ENCODE measurements around the gene KMT2C. TPM values are rescaled to one million over a fixed set of nuclear protein-coding genes. Genes with fewer than 3 reads are reported as not detected.

The KMT2C gene
- total and polyA plus RNA-seq, 2 of the 8 experiments (the other 6 are each of a cell fraction or from before 2014, with no cell fraction given) = 9.1 to 40.8 TPM

DNA sequence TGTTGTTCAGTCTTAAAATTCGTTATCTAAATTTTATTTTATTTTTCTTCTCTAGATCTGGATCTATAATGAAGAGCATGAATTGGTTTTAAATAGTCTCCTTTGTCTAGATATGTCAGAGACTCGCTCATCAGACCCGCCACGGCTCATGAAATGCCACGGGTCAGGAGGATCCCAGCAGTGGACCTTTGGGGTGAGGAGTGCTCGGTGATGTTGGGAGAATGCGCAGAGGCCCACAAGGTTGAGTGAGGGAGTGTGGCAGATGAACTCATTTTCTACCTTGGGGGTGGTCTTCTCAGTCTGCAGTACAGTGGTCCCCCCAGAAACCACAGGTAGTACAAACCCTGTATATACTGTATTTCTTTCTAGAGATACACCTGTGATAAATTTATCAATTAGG is 315.0 kb downstream of the KMT2C start:
- 94% methylated on average over 7 of the region's 7 CpGs; no CpG with 5 or more reads in 1 of the 2 experiments for WGBS, 2 experiments (ENCODE audit: extremely low coverage in 1 of 2, insufficient coverage in 1 of 2, insufficient read length in 1 of 2, insufficient replicate concordance in 2 of 2, low coverage in 1 of 2, low lambda C conversion rate in 2 of 2, missing lambda C conversion rate in 1 of 2)
- no peak for FAIRE-seq
- POLR2A ChIA-PET (ENCODE audit: partially characterized antibody) = no interaction called here
- TF ChIP-seq SRF (IDR thresholded peaks at IDR 0.05; ENCODE audit: low read depth, low read length) (no peak), SP4 (IDR thresholded peaks at IDR 0.05; ENCODE audit: low read length) (no peak), EP300 (IDR thresholded peaks at IDR 0.05; ENCODE audit: borderline replicate concordance in 1 of 2, low read depth in 2 of 2, low read length in 2 of 2) (no peak), POLR2A (IDR thresholded peaks at IDR 0.05; ENCODE audit: control extremely low read depth in 1 of 2, low read depth in 2 of 2, low read length in 2 of 2) (no peak), TAF7 (optimal IDR thresholded peaks at IDR 0.05; ENCODE audit: borderline replicate concordance, low read depth, low read length) (no peak)
- TF ChIP-seq, protein P1, sequence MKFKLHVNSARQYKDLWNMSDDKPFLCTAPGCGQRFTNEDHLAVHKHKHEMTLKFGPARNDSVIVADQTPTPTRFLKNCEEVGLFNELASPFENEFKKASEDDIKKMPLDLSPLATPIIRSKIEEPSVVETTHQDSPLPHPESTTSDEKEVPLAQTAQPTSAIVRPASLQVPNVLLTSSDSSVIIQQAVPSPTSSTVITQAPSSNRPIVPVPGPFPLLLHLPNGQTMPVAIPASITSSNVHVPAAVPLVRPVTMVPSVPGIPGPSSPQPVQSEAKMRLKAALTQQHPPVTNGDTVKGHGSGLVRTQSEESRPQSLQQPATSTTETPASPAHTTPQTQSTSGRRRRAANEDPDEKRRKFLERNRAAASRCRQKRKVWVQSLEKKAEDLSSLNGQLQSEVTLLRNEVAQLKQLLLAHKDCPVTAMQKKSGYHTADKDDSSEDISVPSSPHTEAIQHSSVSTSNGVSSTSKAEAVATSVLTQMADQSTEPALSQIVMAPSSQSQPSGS (IDR thresholded peaks at IDR 0.05; ENCODE audit: low read length) = no peak
- TF ChIP-seq, protein P2, sequence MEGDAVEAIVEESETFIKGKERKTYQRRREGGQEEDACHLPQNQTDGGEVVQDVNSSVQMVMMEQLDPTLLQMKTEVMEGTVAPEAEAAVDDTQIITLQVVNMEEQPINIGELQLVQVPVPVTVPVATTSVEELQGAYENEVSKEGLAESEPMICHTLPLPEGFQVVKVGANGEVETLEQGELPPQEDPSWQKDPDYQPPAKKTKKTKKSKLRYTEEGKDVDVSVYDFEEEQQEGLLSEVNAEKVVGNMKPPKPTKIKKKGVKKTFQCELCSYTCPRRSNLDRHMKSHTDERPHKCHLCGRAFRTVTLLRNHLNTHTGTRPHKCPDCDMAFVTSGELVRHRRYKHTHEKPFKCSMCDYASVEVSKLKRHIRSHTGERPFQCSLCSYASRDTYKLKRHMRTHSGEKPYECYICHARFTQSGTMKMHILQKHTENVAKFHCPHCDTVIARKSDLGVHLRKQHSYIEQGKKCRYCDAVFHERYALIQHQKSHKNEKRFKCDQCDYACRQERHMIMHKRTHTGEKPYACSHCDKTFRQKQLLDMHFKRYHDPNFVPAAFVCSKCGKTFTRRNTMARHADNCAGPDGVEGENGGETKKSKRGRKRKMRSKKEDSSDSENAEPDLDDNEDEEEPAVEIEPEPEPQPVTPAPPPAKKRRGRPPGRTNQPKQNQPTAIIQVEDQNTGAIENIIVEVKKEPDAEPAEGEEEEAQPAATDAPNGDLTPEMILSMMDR (IDR thresholded peaks at IDR 0.05; ENCODE audit: control extremely low read depth in 1 of 3, insufficient read depth in 1 of 3, low read depth in 1 of 3, low read length in 3 of 3) = no peak

More for the DNA sequence above, 315.0 kb downstream of the KMT2C start:
- H3K79me2 ChIP-seq (ENCODE audit: control insufficient read depth in 1 of 2, insufficient read depth in 2 of 2, low read length in 2 of 2) = no peaks in the 10 kb centered on the region
- no peak overlapping the region for H3K18ac ChIP-seq (ENCODE audit: extremely low read depth, low read length)
- H3K79me1 ChIP-seq (ENCODE audit: low read depth, low read length) = no peaks in the 10 kb centered on the region
- H2BK120ac ChIP-seq (replicated peaks; ENCODE audit: low read depth, low read length) = no peak overlapping the region
- peaks cover 2% of the 10 kb centered on the region in 2 experiments for H4K20me1 ChIP-seq (replicated peaks in 1 of 2; ENCODE audit: control insufficient read depth in 1 of 2, insufficient read depth in 2 of 2, low read length in 2 of 2)
- no peak overlapping the region for H4K5ac ChIP-seq (ENCODE audit: insufficient read length, low read depth, low read length)
- H2AFZ ChIP-seq (ENCODE audit: low read length) = no peak overlapping the region
- DNase-seq (ENCODE audit: low read depth in 1 of 2, low spot score in 2 of 2) = no peak
- no peak overlapping the region for H2AK5ac ChIP-seq (ENCODE audit: low read depth, low read length)
- H2BK12ac ChIP-seq (ENCODE audit: low read depth, low read length) = no peak overlapping the region
- no peaks in the 10 kb centered on the region for H3K4me1 ChIP-seq (replicated peaks in 1 of 4; ENCODE audit: control insufficient read depth in 3 of 4, insufficient read depth in 4 of 4, low read length in 3 of 4)
- H3K27me3 ChIP-seq (replicated peaks in 1 of 4; ENCODE audit: control insufficient read depth in 3 of 4, extremely low read depth in 1 of 4, insufficient read depth in 3 of 4, low read length in 3 of 4) = no peaks in the 10 kb centered on the region
- H3K36me3 ChIP-seq (ENCODE audit: control insufficient read depth in 2 of 4, insufficient read depth in 4 of 4, low read length in 3 of 4) = peaks cover 4 to 52% (median 32%) of the 10 kb centered on the region in 4 experiments; a peak in 7 of 8 replicates
- H3K14ac ChIP-seq (ENCODE audit: insufficient read length) = no peak overlapping the region
- H2BK15ac ChIP-seq (ENCODE audit: low read length) = no peak overlapping the region
- no peak overlapping the region for H3K23ac ChIP-seq (ENCODE audit: insufficient read length)
- no peaks in the 10 kb centered on the region for H3K23me2 ChIP-seq (ENCODE audit: low read depth, low read length)
- H4K91ac ChIP-seq (replicated peaks; ENCODE audit: insufficient read length, low read length) = no peak overlapping the region
- no peak overlapping the region for H3K56ac ChIP-seq (replicated peaks; ENCODE audit: insufficient read length, low read depth, low read length)
- H3K4me3 ChIP-seq (ENCODE audit: extremely low read depth in 1 of 4, insufficient read depth in 2 of 4, low read depth in 3 of 4, low read length in 4 of 4) = no peak overlapping the region
- H3K4me2 ChIP-seq (ENCODE audit: insufficient read depth in 1 of 2, low read depth in 2 of 2, low read length in 2 of 2) = no peak overlapping the region
- H3K4ac ChIP-seq (replicated peaks; ENCODE audit: insufficient read length, low read depth, low read length) = no peak overlapping the region
- H3K27ac ChIP-seq (ENCODE audit: low read depth, low read length) = no peak overlapping the region
- H3K9me3 ChIP-seq (ENCODE audit: insufficient read depth in 2 of 2, low read depth in 1 of 2, low read length in 1 of 2) = no peaks in the 10 kb centered on the region
- H4K8ac ChIP-seq (ENCODE audit: extremely low read depth, insufficient read depth, low read length) = no peak overlapping the region
- CTCF ChIA-PET (ENCODE audit: partially characterized antibody) = no interaction called here
- H2BK5ac ChIP-seq (ENCODE audit: low read depth, low read length) = no peak overlapping the region
- no peak overlapping the region for H3K9ac ChIP-seq (replicated peaks in 1 of 4; ENCODE audit: extremely low read depth in 1 of 4, low read depth in 3 of 4, low read length in 3 of 4)
- no peak overlapping the region for H2BK20ac ChIP-seq (ENCODE audit: low read length)

Data from H1 (cell line).